HFF-Myc (cell line): Measurements from ENCODE around the gene BARD1.
A peak's percentile ranks its signal among the peaks of the same experiment; 100 is the strongest.

ENCODE experiments used
- DNase-seq: peaks from one replicate; pipeline ENCODE4 v3.0.0-alpha.2; 2011; ENCODE audit warnings: low read depth; ENCODE audit errors: extremely low read depth
- H3K4me3 ChIP-seq: replicated peaks from 2 replicates; pipeline ENCODE4 v1.5.1; 2011; ENCODE audit warnings: low read depth, mild to moderate bottlenecking, control low read depth, low read length
- TF ChIP-seq, protein P1 (sequence below): IDR thresholded peaks from 2 replicates; pipeline ENCODE4 v1.5.1; 2012; ENCODE audit warnings: mild to moderate bottlenecking, low read depth, low read length, control low read depth; ENCODE audit errors: missing control alignments

BARD1 gene

DNA sequence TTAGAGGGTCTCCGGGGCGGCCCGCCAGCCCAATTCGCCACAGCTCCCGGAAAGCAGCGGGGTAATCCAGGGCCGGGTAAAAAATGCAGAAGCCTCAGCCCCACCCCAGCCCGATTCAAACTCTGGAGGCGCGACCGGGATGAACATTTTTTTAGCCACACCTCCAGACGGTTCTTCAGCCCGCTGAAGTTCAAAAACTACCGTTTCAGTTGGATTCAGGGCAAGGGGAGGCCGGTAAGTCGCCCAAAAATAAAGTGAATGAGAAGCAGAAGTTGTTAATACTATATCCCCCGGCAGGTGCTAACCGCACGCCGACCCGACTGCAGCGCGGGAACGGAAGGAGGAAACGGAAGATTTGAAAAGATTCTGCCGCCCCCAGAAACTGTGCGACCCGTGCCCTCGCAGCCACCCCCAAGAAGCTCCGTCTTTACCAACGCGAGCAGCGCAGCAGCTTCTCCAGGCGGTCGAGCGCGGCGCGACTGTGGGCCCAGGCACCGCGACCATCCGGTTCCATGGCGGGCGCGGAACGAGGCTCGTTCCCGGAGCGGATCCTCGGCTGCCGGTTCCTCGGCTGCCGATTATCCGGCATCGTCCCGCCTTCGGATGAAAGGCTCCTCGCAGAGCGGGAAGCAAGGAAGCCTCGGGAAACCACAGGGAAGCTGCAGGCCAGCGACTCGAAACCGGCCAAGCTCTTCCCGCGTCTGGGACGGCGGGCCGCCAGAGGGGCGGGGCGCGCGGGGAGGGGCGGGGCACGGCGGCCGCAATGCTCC lies at the start of gene BARD1:
TSS of gene BARD1 (minus strand) at position 703 of the 770 bp plus-strand sequence. CDS start at position 589, 114 bp downstream.
- TF ChIP-seq, protein P1, sequence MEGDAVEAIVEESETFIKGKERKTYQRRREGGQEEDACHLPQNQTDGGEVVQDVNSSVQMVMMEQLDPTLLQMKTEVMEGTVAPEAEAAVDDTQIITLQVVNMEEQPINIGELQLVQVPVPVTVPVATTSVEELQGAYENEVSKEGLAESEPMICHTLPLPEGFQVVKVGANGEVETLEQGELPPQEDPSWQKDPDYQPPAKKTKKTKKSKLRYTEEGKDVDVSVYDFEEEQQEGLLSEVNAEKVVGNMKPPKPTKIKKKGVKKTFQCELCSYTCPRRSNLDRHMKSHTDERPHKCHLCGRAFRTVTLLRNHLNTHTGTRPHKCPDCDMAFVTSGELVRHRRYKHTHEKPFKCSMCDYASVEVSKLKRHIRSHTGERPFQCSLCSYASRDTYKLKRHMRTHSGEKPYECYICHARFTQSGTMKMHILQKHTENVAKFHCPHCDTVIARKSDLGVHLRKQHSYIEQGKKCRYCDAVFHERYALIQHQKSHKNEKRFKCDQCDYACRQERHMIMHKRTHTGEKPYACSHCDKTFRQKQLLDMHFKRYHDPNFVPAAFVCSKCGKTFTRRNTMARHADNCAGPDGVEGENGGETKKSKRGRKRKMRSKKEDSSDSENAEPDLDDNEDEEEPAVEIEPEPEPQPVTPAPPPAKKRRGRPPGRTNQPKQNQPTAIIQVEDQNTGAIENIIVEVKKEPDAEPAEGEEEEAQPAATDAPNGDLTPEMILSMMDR, result no peak
- H3K4me3 ChIP-seq, result peak within 1 kb of the TSS; percentile 71
- DNase-seq, result peak; percentile 33

DNA sequence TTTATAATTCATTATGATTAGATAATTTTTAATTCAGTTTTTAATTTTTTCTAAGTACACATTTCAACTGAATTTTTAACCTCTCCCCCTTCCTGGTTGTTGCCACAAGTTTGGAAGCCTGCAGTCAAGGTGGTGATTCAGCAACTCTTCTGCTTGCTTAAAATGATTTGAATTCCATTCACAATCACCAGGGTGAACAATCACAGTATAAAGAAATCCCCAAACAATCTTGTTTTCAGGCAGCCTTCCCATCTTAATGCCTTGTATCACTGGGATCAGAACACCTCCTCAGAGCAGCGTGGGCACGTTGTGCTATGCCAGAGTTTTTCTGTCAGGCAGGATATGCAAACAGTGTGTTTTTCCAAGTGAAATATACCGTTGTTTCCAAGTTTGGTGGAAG lies 46.7 kb upstream of the BARD1 start:
- no peak for DNase-seq
- TF ChIP-seq, protein P1, result no peak
- no peak overlapping the region for H3K4me3 ChIP-seq

DNA sequence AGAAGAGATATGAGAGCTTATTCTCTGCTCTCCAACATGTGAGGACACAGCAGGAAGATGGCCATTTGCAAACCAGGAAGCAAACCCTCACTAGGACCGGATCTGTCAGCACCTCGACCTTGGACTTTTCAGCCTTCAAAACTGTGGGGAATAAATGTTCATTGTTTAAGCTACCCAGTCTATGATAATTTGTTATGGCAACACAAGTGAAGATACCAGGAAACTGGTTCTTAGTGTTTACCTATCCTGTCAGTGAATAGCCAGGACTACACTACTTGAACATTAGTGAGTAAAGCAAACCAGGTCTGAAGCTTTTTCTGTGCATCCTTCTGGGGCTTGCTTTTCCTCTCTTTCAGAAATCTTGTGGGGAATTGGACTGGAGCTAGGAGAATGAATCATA lies 44.4 kb upstream of the BARD1 start:
- TF ChIP-seq, protein P1, result no peak
- no peak for DNase-seq
- H3K4me3 ChIP-seq, result no peak overlapping the region

DNA sequence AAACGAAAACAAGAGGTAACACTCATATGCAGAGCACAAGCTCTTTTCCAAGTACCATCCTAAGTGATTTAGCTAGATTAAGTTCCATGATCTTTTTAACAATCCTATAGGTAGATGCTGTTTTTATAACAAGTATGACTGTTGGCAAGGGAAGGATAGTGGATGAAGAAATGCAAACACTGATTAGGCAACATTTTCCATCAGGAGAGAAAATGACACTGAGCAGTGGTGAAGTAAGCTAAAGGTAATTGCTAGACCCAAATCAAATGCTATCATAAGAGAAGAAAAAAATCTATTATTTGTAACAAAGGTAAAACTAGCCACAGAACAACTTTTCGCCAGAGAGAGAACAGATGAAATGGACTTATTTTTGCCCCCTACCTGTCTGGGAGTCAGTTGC lies 34.3 kb upstream of the BARD1 start:
- DNase-seq, result no peak
- TF ChIP-seq, protein P1, result no peak
- H3K4me3 ChIP-seq, result no peak overlapping the region

DNA sequence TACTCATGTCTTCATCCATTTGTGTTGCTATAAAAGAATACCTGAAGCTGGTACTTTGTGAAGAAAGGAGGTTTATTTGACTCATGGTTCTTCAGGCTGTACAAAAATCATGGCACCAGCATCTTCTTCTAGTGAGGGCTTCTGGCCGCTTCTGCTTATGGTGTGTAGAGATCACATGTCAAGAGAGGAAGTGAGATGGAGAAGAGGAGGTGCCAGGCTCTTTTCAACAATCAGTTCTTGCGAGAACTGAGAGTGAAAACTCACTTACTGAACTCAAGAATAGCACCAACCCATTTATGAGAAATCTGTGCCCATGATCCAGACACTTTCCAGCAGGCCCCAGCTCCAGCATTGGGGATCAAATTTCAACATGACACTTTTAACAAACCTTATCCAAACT lies 30.0 kb upstream of the BARD1 start:
- no peak overlapping the region for H3K4me3 ChIP-seq
- no peak for DNase-seq
- TF ChIP-seq, protein P1, result no peak

DNA sequence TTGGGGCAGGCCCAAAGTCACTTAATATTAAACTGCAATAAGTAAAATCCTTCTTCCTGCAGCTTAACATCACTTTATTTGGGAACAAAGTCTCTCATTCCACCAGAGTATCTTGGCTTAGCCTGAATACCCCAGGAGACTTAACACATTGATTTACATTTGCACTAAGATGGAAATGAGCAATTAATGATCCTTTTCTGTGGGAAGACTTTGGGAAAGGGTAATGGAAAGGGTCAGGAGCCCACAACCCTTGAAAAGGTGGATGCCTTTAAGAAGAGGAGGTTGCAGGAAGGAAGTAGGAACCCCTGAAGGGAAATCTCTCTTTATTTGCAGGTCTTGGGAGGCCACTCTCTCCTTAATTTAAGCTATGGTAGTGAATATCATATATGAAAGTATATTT lies 28.0 kb upstream of the BARD1 start:
- no peak for DNase-seq
- no peak overlapping the region for H3K4me3 ChIP-seq
- TF ChIP-seq, protein P1, result no peak
